ENCODE data around the gene DIO1. TPM values are rescaled to one million over a fixed set of nuclear protein-coding genes. Genes with fewer than 3 reads are reported as not detected.

DIO1 gene
- polyA plus RNA-seq, 1 donor from 2014 or later: not detected

- TF ChIP-seq POLR2AphosphoS5 (IDR thresholded peaks at IDR 0.05) (no peak), CTCF (IDR thresholded peaks at IDR 0.05; ENCODE audit: poor library complexity, severe bottlenecking) (no peak), EZH2 (IDR thresholded peaks at IDR 0.05; ENCODE audit: borderline replicate concordance, insufficient read depth, low read length, poor library complexity, severe bottlenecking) (no peak), EP300 (conservative IDR thresholded peaks at IDR 0.05; ENCODE audit: poor library complexity, severe bottlenecking) (no peak)
- Histone ChIP-seq H3K27me3 (ENCODE audit: insufficient read depth, low read depth, low read length) (no peaks in the 10 kb centered on the region), H3K27ac (ENCODE audit: low read length) (no peak overlapping the region), H3K9ac (ENCODE audit: low read length) (no peak overlapping the region), H3K9me2 (ENCODE audit: insufficient read depth, low read length) (no peaks in the 10 kb centered on the region), H3F3A (ENCODE audit: insufficient read depth, low read length, poor library complexity, severe bottlenecking) (no peaks in the 10 kb centered on the region), H3K9me3 (ENCODE audit: low read length) (no peaks in the 10 kb centered on the region), H3K4me2 (ENCODE audit: low read length) (no peak overlapping the region), H3K4me3 (ENCODE audit: low read length) (no peak overlapping the region), H2AFZ (ENCODE audit: low read depth, low read length) (no peak overlapping the region), H4K20me1 (ENCODE audit: insufficient read depth) (no peaks in the 10 kb centered on the region), H3K79me2 (replicated peaks; ENCODE audit: insufficient read depth, low read length) (no peaks in the 10 kb centered on the region), H3K36me3 (ENCODE audit: insufficient read depth, low read length) (no peaks in the 10 kb centered on the region)
Observed at GRCh38 chr1:53899708-53900107, 5.7 kb downstream of the DIO1 start.

GRCh38 chr1:53902235-53903138, 8.5 kb downstream of the DIO1 start:
- Histone ChIP-seq H3K36me3 (ENCODE audit: insufficient read depth, low read length) (no peaks in the 10 kb centered on the region), H3F3A (ENCODE audit: insufficient read depth, low read length, poor library complexity, severe bottlenecking) (no peaks in the 10 kb centered on the region), H3K9me3 (ENCODE audit: low read length) (no peaks in the 10 kb centered on the region), H3K4me3 (ENCODE audit: low read length) (no peak overlapping the region), H3K9ac (ENCODE audit: low read length) (no peak overlapping the region), H3K27me3 (ENCODE audit: insufficient read depth, low read depth, low read length) (no peaks in the 10 kb centered on the region), H3K27ac (ENCODE audit: low read length) (peak overlapping the region; percentile 26), H3K79me2 (replicated peaks; ENCODE audit: insufficient read depth, low read length) (no peaks in the 10 kb centered on the region), H3K9me2 (ENCODE audit: insufficient read depth, low read length) (no peaks in the 10 kb centered on the region), H3K4me2 (ENCODE audit: low read length) (no peak overlapping the region), H4K20me1 (ENCODE audit: insufficient read depth) (no peaks in the 10 kb centered on the region), H2AFZ (ENCODE audit: low read depth, low read length) (no peak overlapping the region)
- TF ChIP-seq REST (IDR thresholded peaks at IDR 0.05; ENCODE audit: borderline replicate concordance): no peak

GRCh38 chr1:53905509-53905908, 11.5 kb downstream of the DIO1 start:
- no peaks in the 10 kb centered on the region for H3K79me2 ChIP-seq (replicated peaks; ENCODE audit: insufficient read depth, low read length)
- H3K4me3 ChIP-seq (ENCODE audit: low read length): no peak overlapping the region
- no peaks in the 10 kb centered on the region for H3K36me3 ChIP-seq (ENCODE audit: insufficient read depth, low read length)
- no peak overlapping the region for H3K27ac ChIP-seq (ENCODE audit: low read length)
- H4K20me1 ChIP-seq (ENCODE audit: insufficient read depth): no peaks in the 10 kb centered on the region
- no peaks in the 10 kb centered on the region for H3K9me3 ChIP-seq (ENCODE audit: low read length)
- no peak overlapping the region for H3K9ac ChIP-seq (ENCODE audit: low read length)
- H2AFZ ChIP-seq (ENCODE audit: low read depth, low read length): no peak overlapping the region
- no peak overlapping the region for H3K4me2 ChIP-seq (ENCODE audit: low read length)
- TF ChIP-seq TAF1 (IDR thresholded peaks at IDR 0.05; ENCODE audit: low read depth) (no peak), REST (IDR thresholded peaks at IDR 0.05; ENCODE audit: borderline replicate concordance) (no peak)
- no peaks in the 10 kb centered on the region for H3K27me3 ChIP-seq (ENCODE audit: insufficient read depth, low read depth, low read length)
- no peaks in the 10 kb centered on the region for H3K9me2 ChIP-seq (ENCODE audit: insufficient read depth, low read length)
- no peaks in the 10 kb centered on the region for H3F3A ChIP-seq (ENCODE audit: insufficient read depth, low read length, poor library complexity, severe bottlenecking)
